B cell (primary cell): Measurements from ENCODE around the gene EPB41L3. TPM values are rescaled to one million over a fixed set of nuclear protein-coding genes. Genes with fewer than 3 reads are reported as not detected.

Experiments
- ATAC-seq: fragments of 200-7000 bp; cut with Tn5 transposase; one replicate; pipeline ENCODE4 v1.10.0; 2021; ENCODE audit warnings: low read depth, mild to moderate bottlenecking, moderate number of reproducible peaks, moderate library complexity
- CTCF ChIA-PET: fragments of 350-600 bp; sonication (Branson Sonifier 250); formaldehyde crosslinking; loops from one replicate; lab custom pipeline; 2021; ENCODE audit warnings: antibody characterized with exemption, inconsistent platforms; lab: Charles Lee
- POLR2A ChIA-PET: fragments of 350-600 bp; sonication (Branson Sonifier 250); formaldehyde crosslinking; loops from one replicate; lab custom pipeline; 2021; ENCODE audit warnings: antibody characterized with exemption; lab: Charles Lee
- DNase-seq: peaks from one replicate; pipeline ENCODE4 v3.0.0; 2013
- H2AFZ ChIP-seq: 2 replicates; pipeline ENCODE4 v1.6.1; 2012; ENCODE audit warnings: mild to moderate bottlenecking, low read depth, low read length; ENCODE audit not compliant: insufficient read depth, poor library complexity, severe bottlenecking
- H3K27ac ChIP-seq, 2 donors: 1 replicate in 1 of 2; 2 replicates in 1 of 2; pipeline ENCODE4 v1.5.1; 2012 to 2013; ENCODE audit warnings: low read length in 2 of 2, mild to moderate bottlenecking in 2 of 2, moderate library complexity in 1 of 2
- H3K27me3 ChIP-seq, 4 experiments: fragments of 200-600 bp in 1 of 4; sonication (generic) in 1 of 4; replicated peaks in 1 of 4; 1 replicate in 2 of 4; 2 replicates in 2 of 4; pipeline versions ENCODE4 v1.6.1 to v1.7.0; 2013 to 2016; ENCODE audit warnings: low read length in 3 of 4, mild to moderate bottlenecking in 2 of 4, mixed read lengths in 1 of 4, moderate library complexity in 1 of 4; ENCODE audit not compliant: insufficient read depth in 4 of 4, control insufficient read depth in 3 of 4; ENCODE audit errors: control extremely low read depth in 1 of 4
- H3K36me3 ChIP-seq, 2 experiments: replicated peaks in 1 of 2; 1 replicate in 1 of 2; 2 replicates in 1 of 2; pipeline versions ENCODE4 v1.6.1 to v1.7.1; 2013; ENCODE audit warnings: low read length in 1 of 2; ENCODE audit not compliant: insufficient read depth in 2 of 2, control insufficient read depth in 1 of 2; ENCODE audit errors: control extremely low read depth in 1 of 2, extremely low read depth in 1 of 2
- H3K4me1 ChIP-seq, 2 donors: fragments of 200-600 bp in 1 of 2; sonication (generic) in 1 of 2; 1 replicate in 1 of 2; 2 replicates in 1 of 2; pipeline versions ENCODE4 v1.5.1 to v1.6.1; 2013 to 2017; ENCODE audit warnings: low read length in 2 of 2; ENCODE audit not compliant: control insufficient read depth in 2 of 2, insufficient read depth in 2 of 2
- H3K4me2 ChIP-seq: replicated peaks from 2 replicates; pipeline ENCODE3; 2012; ENCODE audit warnings: mild to moderate bottlenecking, low read depth, low read length; ENCODE audit not compliant: poor library complexity, severe bottlenecking
- H3K4me3 ChIP-seq, 5 experiments: fragments of 200-600 bp in 1 of 5; sonication (generic) in 1 of 5; 1 replicate in 3 of 5; 2 replicates in 2 of 5; pipeline versions ENCODE4 v1.5.1 to v1.7.0; 2011 to 2016; ENCODE audit warnings: low read length in 4 of 5, mild to moderate bottlenecking in 4 of 5, low read depth in 2 of 5, control low read depth in 1 of 5, moderate library complexity in 1 of 5; ENCODE audit not compliant: insufficient read depth in 1 of 5; ENCODE audit errors: control extremely low read depth in 1 of 5, extremely low read depth in 1 of 5
- H3K79me2 ChIP-seq: fragments of 200-600 bp; sonication (generic); one replicate; pipeline ENCODE4 v1.6.0; 2016; ENCODE audit warnings: low read length; ENCODE audit not compliant: control insufficient read depth, insufficient read depth
- H3K9ac ChIP-seq: fragments of 200-600 bp; sonication (generic); 2 replicates; pipeline ENCODE4 v1.6.1; 2017; ENCODE audit warnings: mild to moderate bottlenecking, low read length, moderate library complexity
- H3K9me3 ChIP-seq, 3 donors: one replicate each; pipeline versions ENCODE4 v1.6.1 to v1.7.1; 2013; ENCODE audit warnings: low read length in 2 of 3; ENCODE audit not compliant: control insufficient read depth in 2 of 3, insufficient read depth in 1 of 3; ENCODE audit errors: control extremely low read depth in 1 of 3
- H4K20me1 ChIP-seq: 2 replicates; pipeline ENCODE4 v1.6.0; 2012; ENCODE audit warnings: mild to moderate bottlenecking, low read length; ENCODE audit not compliant: insufficient read depth, control insufficient read depth, poor library complexity, severe bottlenecking
- H3K27ac Mint-ChIP-seq: one replicate; pipeline ENCODE4 v1.8.0; 2021; ENCODE audit warnings: mixed read lengths
- H3K27me3 Mint-ChIP-seq: one replicate; pipeline ENCODE4 v1.8.0; 2021; ENCODE audit warnings: mixed read lengths
- H3K4me1 Mint-ChIP-seq: one replicate; pipeline ENCODE4 v1.8.0; 2021; ENCODE audit warnings: mixed read lengths
- H3K4me3 Mint-ChIP-seq: one replicate; pipeline ENCODE4 v1.8.0; 2021; ENCODE audit warnings: mixed read lengths
- H3K9me3 Mint-ChIP-seq: one replicate; pipeline ENCODE4 v1.8.0; 2022; ENCODE audit warnings: mixed read lengths; ENCODE audit not compliant: insufficient read depth
- CTCF ChIP-seq: fragments of 200-600 bp; IDR thresholded peaks from one replicate; pipeline ENCODE4 v1.8.0; 2022; ENCODE audit warnings: antibody characterized with exemption, mild to moderate bottlenecking
- EZH2 ChIP-seq: IDR thresholded peaks from 2 replicates; pipeline ENCODE4 v1.6.1; 2012; ENCODE audit warnings: borderline replicate concordance, low read depth, mild to moderate bottlenecking, moderate library complexity, low read length; ENCODE audit not compliant: insufficient read depth, poor library complexity, severe bottlenecking
- WGBS: methylation state at CpG from one replicate; pipeline ENCODE4 v1.1.5; 2013; ENCODE audit warnings: missing lambda C conversion rate; ENCODE audit not compliant: insufficient coverage; 5-methylcytosine and 5-hydroxymethylcytosine counted together
- intact Hi-C: fragments of 100-400 bp; cut with micrococcal nuclease; formaldehyde crosslinking; loops from one replicate; pipeline ENCODE4 v1.10.0; 2022
- polyA plus RNA-seq: library from polyadenylated mRNA; depleted of rRNA; stranded (reverse); fragments of >200 nt; gene quantifications from 2 replicates; pipeline ENCODE4 v1.2.3, GENCODE V29; 2012
- total RNA-seq, 2 donors: library from RNA; stranded (reverse); fragments of 120-200 nt in 1 of 2; gene quantifications; 1 replicate in 1 of 2; 2 replicates in 1 of 2; pipeline versions ENCODE4 v1.2.3 to v1.2.4, GENCODE V29; 2013 to 2022

EPB41L3 gene
- total and polyA plus RNA-seq, 2 donors (not counting 1 experiment from before 2014, with no cell fraction given) = 0.57 to 0.58 TPM

DNA sequence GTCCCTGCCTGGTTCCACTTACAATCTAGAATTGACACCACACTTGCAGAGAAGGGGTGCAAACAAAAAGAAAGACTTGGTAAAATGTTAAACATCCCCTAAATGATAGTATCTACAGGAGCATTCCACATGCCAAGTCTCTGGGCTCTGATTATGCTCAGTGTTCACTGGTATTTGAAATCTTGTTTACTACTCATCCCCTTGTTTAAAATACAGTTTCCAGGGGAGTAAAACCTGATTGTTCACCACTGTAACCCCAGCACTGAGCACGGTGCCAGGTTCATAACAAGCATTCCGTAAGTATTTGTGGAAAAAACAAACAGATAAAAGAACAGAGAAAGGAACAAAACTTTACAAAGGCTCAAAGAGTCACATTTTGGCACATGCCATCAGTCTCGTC lies 11.7 kb downstream of the EPB41L3 start:
- CTCF ChIA-PET = no interaction called here
- H3K4me1 ChIP-seq = no peaks in the 10 kb centered on the region
- no peaks in the 10 kb centered on the region for H4K20me1 ChIP-seq
- H3K4me3 ChIP-seq = no peak overlapping the region
- H2AFZ ChIP-seq = no peak overlapping the region
- no peaks in the 10 kb centered on the region for H3K36me3 ChIP-seq
- H3K79me2 ChIP-seq = no peaks in the 10 kb centered on the region
- H3K4me3 Mint-ChIP-seq = no peak overlapping the region
- TF ChIP-seq EZH2 (no peak), CTCF (no peak)
- no peaks in the 10 kb centered on the region for H3K27me3 ChIP-seq
- H3K4me2 ChIP-seq = no peak overlapping the region
- H3K27me3 Mint-ChIP-seq = peaks cover 3% of the 10 kb centered on the region
- no peak overlapping the region for H3K9ac ChIP-seq
- POLR2A ChIA-PET = no interaction called here
- H3K9me3 Mint-ChIP-seq = no peaks in the 10 kb centered on the region
- H3K27ac Mint-ChIP-seq = no peak overlapping the region
- no peak overlapping the region for H3K27ac ChIP-seq
- intact Hi-C loops = no loop called here
- WGBS = 87% methylated on average over 3 of the region's 3 CpGs
- ATAC-seq = no peak
- no peaks in the 10 kb centered on the region for H3K9me3 ChIP-seq
- DNase-seq = no peak
- H3K4me1 Mint-ChIP-seq = no peaks in the 10 kb centered on the region

DNA sequence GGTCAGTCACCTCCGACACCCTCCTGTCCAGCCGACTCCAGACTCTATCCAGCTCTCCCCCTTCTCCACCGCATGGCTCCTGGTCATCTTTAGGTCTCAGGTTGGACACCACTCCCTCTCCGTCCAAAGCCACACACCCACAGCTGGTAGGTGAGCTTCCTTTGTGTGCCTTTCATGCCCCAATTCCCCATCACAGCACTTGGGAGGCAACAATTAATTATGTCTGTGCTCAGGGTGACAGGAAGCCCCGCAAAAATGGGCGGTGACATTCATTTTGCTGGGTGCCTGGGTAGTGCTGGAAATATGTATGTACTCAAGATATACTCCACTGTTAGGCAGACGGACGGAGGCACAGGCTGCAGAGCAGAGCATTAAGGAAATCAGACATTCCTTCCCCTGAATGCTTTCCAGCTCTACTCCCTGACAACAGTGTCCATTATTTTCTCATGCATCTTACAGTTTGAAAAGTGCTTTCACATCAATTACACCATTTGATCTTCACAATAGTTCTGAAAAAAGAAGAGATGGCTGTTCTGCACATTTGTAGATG lies 13.1 kb downstream of the EPB41L3 start:
- CTCF ChIA-PET = no interaction called here

More for the DNA sequence above, 13.1 kb downstream of the EPB41L3 start:
- no peak for DNase-seq
- Mint-ChIP-seq H3K27ac (no peak overlapping the region), H3K4me3 (no peak overlapping the region), H3K27me3 (peaks cover 3% of the 10 kb centered on the region), H3K9me3 (no peaks in the 10 kb centered on the region), H3K4me1 (no peaks in the 10 kb centered on the region)
- no peak overlapping the region for H3K4me3 ChIP-seq
- H3K4me1 ChIP-seq = no peaks in the 10 kb centered on the region
- no peak for ATAC-seq
- intact Hi-C loops = no loop called here
- no peaks in the 10 kb centered on the region for H3K36me3 ChIP-seq
- 94% methylated on average over 6 of the region's 8 CpGs for WGBS
- no peak overlapping the region for H2AFZ ChIP-seq
- H4K20me1 ChIP-seq = no peaks in the 10 kb centered on the region
- H3K4me2 ChIP-seq = no peak overlapping the region
- POLR2A ChIA-PET = no interaction called here
- TF ChIP-seq CTCF (no peak), EZH2 (no peak)
- H3K9me3 ChIP-seq = no peaks in the 10 kb centered on the region
- no peaks in the 10 kb centered on the region for H3K79me2 ChIP-seq
- no peak overlapping the region for H3K27ac ChIP-seq
- no peaks in the 10 kb centered on the region for H3K27me3 ChIP-seq
- H3K9ac ChIP-seq = no peak overlapping the region
